Neural progenitor cell (in vitro differentiated cells): ENCODE results near the gene UNC5CL.

Experiments
- EZH2 ChIP-seq: fragments of 200-600 bp; sonication (generic); IDR thresholded peaks from 2 replicates; pipeline ENCODE4 v1.6.1; 2017; ENCODE audit warnings: antibody characterized with exemption, mild to moderate bottlenecking, moderate library complexity
- TF ChIP-seq, protein P1 (sequence below): fragments of 200-600 bp; sonication (generic); IDR thresholded peaks from 2 replicates; pipeline ENCODE4 v1.5.1; 2017; ENCODE audit warnings: antibody characterized with exemption, mild to moderate bottlenecking

DNA sequence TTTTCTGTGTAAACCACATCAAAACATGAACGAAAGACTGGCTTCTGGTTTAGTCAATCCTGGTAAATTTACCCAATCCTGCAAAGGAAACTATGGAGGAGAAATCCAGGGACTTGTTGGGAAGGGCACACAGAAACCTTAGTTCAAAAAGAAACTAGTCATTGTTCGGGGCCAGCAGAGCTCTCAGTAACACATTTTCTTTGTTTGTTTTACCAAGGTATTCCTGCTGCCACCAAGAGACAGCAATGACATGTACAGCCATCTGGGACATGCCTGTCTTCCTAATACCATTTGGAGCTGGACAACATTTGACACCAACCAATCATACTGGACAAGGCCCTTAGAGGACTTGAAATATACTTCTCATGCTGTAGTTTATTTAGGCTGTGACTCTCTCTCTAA, 24.9 kb upstream of the UNC5CL start:
- TF ChIP-seq, protein P1, sequence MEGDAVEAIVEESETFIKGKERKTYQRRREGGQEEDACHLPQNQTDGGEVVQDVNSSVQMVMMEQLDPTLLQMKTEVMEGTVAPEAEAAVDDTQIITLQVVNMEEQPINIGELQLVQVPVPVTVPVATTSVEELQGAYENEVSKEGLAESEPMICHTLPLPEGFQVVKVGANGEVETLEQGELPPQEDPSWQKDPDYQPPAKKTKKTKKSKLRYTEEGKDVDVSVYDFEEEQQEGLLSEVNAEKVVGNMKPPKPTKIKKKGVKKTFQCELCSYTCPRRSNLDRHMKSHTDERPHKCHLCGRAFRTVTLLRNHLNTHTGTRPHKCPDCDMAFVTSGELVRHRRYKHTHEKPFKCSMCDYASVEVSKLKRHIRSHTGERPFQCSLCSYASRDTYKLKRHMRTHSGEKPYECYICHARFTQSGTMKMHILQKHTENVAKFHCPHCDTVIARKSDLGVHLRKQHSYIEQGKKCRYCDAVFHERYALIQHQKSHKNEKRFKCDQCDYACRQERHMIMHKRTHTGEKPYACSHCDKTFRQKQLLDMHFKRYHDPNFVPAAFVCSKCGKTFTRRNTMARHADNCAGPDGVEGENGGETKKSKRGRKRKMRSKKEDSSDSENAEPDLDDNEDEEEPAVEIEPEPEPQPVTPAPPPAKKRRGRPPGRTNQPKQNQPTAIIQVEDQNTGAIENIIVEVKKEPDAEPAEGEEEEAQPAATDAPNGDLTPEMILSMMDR: no peak
- no peak for TF ChIP-seq EZH2
